Central memory CD4-positive, alpha-beta T cell (primary cell): ENCODE data around the gene MED27.

ENCODE experiments used
- DNase-seq: peaks from one replicate; pipeline ENCODE4 v3.0.0; 2022

Gene MED27

DNA sequence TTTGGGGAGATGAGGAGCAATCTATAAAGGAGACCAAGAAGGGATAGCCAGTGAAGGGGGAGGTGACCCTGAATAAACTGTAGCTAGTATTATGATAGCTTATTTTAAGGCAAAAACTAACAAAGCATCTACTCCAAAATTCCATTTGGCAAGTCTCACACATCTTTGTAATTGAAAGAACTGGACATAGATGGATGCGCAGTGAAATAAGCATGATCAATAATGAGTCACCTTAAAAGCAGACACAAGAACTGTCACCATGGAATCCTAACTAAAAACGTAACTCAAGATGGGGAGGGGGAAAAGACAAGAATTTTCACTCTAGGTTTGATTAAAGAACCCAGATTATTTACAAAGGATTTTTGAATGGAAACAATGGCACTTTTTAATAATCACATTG, 164.5 kb downstream of the MED27 start:
- no peak for DNase-seq

DNA sequence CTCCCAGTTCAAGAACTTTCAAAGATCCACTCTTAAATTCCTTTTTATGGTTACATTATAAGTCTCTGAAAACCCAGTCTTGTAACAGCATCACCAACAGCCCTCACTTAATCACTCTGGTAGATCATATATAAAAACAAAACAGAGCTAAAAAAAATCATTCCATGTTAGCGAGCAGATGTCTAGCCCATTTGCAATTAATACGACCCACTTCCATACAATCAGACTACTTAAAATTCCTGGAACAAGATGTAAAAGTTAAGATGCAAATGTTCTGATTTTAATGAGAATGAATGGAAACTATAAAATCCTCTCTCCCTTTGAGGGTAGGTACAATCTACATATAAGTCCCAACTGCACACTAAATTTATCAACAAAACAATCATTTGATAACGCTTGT, 167.0 kb downstream of the MED27 start:
- no peak for DNase-seq

DNA sequence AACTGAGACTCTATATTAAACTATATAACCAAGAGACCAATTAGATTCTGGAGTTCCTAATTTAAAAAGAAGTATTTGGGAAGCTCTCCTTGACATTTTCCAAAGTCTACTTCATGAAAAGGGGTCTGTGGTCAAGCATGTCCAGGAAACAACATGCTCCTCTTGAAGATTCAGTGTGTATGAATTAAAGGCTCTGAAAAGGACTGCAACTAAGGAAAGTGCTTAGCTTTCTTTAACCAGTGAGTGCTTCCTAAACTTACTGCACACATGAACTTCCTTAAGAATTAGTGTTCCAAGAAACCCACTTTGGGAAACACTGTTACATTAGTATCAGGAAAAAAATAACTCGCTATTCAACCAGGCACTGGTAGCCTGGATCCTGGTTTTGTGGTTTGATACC, 167.6 kb downstream of the MED27 start:
- DNase-seq: no peak

DNA sequence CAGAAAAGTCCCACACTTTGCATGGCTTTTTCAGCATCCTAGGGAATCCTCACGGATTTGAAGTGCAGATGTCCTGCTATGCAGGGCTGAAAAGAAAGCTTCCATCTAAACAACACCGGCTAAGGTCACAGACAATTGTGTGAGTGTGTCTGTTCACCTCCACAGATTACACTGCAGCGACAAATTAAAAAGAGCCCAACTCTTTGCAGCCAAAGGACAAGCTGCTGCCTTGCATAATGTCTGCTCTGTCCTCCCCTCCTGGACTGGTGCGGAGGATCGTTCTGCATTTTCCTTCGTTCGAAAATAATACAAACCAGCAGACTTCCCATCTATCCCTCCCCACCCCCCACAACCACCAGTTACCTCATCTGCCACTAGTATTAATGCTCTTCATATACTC, 169.1 kb downstream of the MED27 start:
- DNase-seq: no peak

DNA sequence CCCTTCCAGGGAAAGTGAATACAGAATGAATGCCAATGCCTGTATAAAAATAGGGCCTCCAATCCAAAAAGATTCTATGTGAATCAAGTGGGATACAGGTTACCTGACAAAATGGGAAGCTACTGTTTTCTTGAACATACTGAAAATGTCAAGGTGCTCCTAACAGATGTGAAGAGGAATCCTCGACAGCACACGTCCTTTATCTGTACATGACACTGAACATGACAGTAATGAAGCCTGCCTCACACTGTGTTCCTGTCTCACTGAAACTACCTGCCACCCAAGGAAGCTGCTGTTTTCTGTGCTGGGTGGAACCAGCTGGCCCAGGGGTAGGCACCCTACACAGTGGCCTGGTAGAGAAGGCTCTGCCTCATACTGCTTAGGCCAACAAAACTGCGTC, 174.5 kb downstream of the MED27 start:
- no peak for DNase-seq

DNA sequence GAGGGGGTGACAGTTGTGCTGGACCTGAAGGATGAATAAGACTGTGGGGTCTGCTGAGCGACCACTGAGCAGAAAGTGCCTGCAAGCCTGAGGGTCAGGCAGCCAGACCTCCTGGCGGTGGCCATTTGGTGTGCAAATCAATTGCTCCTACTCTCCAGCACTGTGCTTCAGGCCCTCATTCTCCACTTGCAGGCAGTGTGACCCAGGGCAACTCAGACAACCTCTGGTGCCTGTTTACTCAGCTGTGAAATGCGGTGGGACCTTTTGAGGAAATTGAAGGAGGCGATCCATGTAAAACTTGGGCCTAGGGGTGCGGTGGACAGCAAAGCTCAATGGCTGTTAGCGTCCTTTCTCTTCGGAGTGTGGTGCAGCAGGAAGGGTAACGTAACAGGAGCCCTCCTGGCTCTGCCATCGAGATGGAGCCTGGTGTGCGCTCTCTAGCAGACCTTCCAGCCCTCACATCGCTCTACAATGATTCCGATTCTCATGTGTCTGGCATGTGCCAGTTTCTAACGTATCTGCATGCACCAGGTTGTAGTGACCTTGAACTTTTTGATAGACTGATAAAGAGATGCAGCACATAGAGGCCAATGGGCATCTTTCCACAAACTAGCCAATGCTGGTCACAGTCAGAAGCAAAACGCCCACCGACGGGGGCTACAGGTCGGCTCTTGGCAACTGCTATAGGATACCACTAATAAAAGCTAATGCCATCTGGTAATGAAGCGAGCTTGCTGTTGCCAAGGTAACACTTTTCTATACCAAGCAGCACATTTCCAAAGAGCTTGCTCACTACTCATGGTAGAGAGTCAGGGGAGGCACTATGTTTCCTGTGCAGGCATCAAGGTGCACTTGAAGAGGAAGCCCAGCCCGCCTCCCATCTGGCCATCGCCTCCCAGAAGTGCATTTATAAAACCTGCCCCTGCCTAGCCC, 180.1 kb downstream of the MED27 start:
- DNase-seq: no peak

DNA sequence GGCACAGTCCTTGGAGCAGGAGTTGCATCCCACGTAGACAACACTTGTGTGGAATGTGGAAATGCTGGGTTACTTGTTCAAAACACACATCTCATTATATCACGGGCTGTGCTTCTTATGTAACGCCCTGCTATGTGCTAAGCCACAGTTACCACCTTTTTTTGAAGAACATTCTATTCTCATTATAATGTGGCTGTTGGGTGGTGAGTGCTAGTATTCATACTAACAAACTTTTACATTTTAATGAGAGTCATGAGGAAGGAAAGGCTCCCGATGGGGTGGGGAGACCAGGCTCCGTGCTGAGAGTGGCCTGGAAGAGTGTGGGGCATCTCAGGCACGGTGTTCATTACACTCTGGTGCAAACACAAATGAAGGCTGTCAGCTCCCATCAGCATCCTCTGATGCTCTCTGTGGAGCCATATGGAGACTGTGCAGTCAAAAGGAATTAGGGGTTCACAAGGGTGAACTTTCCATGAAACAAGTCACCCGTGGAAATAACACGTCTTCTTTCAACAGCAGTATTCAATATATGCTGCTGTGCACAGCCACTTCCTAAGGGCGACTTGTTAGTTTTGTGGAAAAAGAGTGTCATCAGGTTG, 186.7 kb downstream of the MED27 start:
- DNase-seq: no peak

DNA sequence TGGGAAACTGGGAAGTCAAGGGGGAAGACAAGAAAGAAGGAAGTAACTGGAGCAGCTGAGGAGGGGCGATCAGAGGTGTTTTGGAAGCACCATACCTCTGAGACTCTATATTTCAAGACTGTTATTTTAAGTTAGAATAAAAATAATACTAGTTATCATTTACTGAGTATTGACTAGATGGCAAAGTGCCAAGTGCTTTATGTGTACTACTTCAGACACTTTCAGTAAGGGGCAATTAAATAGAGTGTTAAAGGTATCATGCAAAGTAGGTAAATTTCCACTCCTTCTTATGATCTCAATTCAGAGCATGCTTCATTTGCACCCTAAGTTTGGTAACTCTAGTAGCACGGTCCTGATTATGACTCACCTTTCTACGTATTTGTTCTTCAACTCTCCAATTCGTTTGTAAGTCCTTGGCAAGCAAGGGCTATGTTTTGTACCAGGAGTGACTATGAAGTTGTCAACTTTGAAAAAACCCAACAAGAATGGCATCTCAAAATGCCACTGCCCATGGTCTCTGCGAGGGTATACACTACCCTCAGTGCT, 187.4 kb downstream of the MED27 start:
- no peak for DNase-seq

DNA sequence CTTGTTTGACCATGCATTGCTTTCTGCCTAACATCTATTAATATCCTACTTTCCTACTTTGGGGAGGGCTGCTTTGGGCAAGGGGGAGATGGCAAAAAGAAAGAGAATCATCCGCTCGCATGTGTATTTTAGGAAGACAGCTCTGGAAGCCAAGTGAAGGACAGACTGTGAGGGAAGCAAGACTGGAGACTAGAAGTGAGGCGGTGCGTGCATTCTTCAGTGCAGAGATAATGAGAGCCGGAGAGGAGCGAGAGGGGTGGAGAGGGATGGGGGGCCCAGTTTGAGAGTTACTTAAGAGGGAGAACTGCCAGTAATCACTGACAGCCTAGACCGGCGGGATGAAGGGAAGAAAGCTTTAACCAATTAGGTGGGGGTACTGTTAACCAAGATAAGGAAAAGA, 188.1 kb downstream of the MED27 start:
- DNase-seq: no peak

DNA sequence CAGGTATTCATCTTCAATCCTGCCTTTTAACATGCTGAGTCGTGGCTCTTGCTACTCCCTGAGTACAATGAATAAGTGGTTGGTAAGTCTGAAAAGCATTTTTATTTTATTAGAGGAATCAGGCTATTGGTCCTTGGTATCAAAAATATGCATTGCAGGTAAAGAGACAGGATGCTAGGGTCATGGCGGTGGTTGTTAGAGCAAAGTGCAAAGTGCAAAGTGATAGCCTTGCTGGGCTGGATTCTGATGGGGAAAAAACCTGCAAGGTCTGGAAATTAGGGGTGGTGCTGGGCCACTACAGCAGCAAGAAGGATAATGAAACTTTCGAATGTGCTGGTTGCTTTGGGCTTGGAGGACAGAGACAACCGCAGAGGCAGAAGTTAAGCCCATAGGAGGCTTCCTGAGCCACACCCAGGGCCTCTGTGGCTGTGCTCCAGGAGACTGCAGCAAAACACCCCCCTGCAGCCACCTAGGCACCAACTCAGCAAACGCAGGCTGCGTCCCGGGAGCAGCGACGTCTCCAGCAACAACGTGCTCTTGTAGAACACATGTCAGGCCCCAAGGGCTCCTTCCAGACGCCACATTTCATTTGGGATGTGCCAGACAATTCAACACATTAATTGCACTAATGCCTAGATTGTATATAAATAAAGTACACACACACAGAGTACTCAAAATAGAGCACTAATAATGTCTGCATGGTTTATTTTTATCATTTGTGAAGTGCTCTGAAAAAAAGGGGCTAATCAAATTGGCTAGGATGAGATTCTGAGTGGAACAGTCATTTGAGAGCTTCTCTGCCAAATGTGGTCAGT, 190.0 kb downstream of the MED27 start:
- DNase-seq: no peak

DNA sequence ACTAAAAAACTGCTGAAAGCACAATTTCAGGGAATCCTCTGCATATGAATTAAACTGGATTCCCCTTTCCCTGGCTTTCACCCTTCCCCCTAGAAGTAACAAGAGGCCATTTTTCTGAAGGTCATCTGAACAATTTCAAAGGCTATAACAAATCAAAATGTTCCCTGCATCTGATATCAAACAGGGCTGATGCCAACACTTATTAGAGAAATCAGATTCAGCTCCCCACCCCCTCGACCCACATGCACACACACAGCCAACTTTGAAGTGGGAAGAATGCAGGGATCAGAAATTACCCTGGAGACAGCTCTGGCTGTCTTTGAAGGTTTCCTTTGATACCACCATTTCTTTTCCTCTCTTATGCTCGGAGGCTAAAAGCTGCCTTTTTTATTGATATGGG, 190.7 kb downstream of the MED27 start:
- no peak for DNase-seq

DNA sequence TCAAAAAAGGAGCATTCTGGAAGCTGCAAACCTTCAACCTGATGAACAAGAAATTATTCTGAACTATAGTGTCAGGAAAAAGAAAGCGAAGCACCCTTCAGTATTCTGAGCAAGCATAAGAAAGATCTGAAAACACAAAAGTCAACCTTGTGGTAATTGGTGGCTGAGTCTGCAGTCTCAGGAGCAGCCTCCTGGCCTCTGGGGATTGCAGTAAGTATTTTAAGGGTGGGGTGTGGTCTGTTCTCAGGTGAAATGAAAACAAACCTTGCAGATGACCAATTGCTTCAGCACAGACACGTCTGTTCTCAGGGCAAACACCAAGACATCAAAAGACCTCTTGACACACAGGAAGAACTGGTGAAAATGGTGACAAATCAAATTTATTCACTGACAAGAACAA, 192.0 kb downstream of the MED27 start:
- DNase-seq: no peak

DNA sequence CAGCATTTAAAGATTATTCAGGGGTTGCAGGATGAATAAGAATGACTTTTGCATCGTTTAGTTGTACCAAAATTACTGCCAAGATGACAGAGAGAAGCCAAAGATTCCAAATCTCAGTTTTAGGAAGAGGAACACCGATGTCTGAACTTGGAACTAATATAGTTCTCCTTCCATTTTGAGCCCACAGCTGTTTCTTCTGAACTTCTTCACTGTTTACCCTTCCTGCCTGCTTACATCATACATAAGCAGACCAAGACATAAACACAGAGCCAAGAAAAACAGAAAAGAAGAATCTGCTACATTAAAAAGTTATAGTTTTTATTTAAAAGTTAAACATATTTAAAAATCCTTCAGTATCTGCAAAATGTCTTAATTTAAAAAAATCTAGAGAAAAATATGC, 192.8 kb downstream of the MED27 start:
- DNase-seq: no peak

DNA sequence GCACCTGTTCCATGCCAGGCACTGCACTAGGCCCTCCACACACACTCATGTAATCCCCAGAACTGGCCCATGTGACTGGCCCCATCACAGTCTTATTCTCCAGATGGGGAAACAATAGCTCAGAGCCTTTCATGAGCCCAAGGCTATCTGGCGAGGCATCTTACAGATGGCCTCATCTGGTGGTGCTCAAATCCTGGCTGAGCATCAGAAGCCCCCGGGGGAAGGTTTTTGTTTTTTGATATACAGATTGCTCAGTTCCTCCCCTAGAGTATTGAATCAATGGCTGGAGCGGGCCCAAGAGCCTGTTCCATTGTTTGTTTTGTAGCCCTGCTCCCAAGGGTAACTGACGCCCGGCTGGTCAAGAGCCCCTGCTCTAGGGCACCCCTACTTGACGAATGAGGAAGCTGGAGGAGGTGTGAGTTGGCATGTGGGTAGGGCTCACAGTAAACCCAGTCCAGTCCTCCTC, 194.5 kb downstream of the MED27 start:
- DNase-seq: no peak

DNA sequence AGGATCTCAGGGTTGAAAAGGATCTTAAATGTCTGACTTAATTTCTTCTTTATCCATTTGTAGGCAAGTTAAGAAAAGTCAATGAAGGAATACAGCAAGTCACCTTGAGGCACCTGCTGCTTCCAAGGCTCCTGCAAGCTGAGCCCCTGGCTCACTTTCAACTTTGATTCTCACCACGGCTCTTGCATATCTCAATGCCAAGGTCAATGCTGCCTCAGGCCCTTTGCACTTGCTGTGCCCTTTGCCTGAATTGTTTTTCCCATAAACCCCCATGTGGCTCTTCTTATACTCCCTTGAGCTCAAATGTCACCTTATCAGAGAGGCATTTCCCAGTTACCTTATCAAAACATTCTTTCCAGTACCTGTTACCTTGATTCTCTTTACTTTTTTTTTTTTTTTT, 195.4 kb downstream of the MED27 start:
- no peak for DNase-seq

DNA sequence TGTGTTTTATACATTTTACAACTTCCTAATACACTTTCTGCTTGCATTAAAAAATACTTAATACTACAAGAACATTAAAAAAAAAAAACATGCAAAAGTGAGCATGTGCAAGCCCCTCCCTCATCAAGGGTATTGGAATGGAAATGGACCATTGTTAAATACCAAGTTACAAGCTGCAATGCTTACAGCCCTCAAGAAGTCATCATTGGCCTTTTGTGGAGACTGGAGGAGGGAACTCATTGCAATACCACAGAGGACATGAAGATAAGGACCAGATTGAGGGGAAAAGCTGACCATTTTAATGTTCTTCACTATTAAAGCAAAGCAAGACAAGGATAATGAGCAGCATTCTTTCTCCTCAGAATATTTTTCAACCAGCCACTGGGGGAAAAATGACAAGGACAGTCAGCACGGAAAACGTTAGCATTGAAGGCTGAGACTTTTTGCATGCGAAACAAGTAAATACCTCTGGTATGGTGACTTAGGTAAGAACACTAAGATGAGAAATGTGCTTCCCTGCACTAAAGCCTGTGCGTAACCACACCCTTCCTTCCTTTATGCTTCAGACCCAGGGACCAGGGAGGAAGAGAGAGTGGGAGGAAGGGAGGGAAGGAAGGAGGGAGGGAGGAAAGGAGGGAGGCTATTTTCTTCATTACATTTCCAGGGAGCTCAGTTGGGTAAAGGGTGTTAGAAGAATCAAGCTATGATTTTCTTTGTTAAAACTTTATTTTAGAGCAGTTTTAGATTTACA, 198.7 kb downstream of the MED27 start:
- DNase-seq: no peak

DNA sequence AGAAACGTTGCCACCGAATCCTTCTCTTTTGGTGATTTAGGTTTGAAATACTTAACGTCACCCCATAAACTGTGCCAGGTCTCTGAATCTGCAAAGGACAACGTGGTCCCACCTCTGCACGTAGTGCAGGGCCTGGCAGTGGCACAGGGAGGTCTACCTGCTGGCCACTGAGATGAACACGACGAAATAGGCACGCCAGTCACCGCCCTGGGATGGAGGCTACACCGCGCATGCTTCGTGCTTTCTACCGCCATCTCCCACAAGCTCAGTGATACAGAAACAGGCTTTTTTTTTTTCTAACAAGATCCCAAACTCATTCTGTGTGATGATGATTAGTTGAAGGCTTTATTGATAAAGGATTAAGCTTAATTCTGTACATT, 199.8 kb downstream of the MED27 start:
- DNase-seq: no peak

DNA sequence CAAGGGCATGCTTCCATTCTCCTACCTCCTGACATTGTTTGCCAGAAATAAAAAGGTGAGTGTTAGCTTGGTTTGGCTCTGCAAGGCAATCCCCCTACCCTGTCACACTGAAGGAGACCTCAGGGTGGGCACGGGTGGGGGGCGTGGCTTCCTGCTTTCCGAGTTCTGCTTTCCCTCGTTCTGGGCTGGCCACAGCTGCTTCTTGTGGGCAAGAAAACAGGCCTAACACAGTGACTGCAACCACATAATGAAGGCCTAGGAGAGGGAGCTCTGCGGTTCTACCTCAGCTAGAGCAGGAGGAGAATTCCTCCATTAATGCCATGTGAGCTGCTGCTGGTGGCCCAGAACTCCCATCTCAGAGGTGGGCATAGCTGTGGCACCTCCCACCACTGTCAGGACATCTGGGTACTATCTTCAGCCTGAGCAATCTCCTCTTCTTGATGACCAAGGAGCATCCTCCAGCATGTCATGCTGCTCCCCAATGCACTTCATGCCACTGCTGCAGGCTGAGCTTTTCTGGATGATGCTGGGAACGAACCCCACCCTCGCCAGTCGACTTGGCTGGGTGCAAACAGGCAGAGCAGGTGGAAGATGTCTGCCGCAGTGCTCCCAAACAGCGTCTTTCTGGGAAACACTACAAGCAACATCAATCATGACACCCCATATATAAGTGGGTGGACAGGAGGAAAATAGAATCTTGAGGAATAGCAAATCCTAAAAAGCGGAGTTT, 200.3 kb downstream of the MED27 start:
- no peak for DNase-seq

DNA sequence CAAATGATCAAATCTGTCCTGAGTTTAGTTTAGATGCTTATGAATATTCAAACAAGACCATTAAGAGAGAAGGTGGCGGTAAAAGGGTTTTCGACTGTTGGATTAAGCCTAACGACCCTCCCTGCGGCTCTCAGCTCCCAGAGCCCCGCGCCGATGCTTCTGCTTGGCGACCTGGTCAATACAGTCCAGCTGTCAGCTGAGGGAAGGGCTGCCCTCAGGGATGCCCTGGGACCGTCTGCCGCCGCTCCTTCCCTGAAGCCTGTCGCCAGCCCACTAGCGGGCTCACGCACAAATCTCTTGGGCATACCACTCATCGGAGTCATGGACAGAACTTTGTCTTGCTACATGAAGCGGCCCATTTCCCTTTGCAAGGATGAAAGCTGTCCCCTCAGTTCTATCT, 203.2 kb downstream of the MED27 start:
- no peak for DNase-seq

DNA sequence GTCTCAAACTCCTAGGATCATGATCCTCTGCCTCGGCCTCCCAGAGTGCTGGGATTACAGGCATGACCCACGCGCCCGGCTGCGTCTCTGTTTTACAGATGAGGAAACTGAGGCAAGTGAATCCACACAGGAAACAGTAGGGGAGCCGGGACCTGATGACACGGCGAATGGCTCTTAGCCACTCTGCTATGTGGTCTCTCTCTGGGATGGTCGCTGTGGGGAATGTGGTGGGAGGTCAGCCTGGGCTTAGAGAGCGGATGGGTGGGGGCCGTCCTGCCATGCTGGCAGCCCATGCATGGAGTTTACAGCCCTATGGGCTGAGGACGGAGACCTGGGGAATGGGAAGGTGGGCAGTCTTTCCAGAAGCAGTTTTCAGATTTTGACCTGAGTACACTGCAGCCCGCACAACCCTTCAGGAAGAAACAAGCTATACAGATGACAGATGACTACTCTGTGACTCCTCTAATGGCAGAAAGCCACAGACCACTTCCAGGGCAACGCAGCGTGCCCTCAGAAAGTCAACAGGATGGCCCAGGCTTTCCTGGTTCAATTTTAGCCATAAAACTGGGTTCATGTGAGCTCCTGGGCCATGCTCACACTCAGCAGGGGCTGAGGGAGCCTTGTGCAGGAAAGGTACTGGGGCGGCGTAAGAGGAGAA, 203.7 kb downstream of the MED27 start:
- DNase-seq: no peak
